SU-DHL-6 (cell line): Measurements from ENCODE around the gene AK9.

Experiments used
- EZH2phosphoT487 ChIP-seq: fragments of 200-600 bp; sonication (generic), shearing (Covaris generic); conservative IDR thresholded peaks from 2 replicates; pipeline ENCODE4 v1.6.1; 2018; ENCODE audit warnings: mild to moderate bottlenecking, antibody characterized with exemption, low read length, moderate library complexity, mixed read lengths
- TF ChIP-seq, protein P1 (sequence below): fragments of 200-600 bp; sonication (generic); IDR thresholded peaks from one replicate; pipeline ENCODE4 v1.5.1; 2017; ENCODE audit warnings: antibody characterized with exemption, mild to moderate bottlenecking, low read length, moderate library complexity; ENCODE audit not compliant: insufficient read depth, poor library complexity, severe bottlenecking

DNA sequence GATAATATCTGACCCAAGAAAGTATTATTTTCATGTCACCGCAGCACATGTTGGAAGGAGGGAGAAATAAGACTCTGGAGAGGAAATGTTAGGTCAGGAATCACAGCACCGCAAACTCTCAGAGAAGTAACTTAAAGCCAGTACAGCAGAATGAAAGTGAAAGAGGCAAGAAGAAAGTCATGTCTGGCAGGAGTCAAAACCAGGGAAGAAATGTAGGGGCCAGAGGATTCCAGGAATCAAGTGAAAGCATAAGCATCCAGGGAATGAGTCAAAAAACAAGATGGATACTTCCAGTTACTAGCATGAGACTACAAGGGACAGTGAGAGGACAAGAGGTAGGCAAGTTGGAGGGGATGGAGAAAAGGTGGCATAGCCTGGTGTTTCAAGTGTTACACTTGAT, 80.4 kb downstream of the AK9 start:
- TF ChIP-seq, protein P1, sequence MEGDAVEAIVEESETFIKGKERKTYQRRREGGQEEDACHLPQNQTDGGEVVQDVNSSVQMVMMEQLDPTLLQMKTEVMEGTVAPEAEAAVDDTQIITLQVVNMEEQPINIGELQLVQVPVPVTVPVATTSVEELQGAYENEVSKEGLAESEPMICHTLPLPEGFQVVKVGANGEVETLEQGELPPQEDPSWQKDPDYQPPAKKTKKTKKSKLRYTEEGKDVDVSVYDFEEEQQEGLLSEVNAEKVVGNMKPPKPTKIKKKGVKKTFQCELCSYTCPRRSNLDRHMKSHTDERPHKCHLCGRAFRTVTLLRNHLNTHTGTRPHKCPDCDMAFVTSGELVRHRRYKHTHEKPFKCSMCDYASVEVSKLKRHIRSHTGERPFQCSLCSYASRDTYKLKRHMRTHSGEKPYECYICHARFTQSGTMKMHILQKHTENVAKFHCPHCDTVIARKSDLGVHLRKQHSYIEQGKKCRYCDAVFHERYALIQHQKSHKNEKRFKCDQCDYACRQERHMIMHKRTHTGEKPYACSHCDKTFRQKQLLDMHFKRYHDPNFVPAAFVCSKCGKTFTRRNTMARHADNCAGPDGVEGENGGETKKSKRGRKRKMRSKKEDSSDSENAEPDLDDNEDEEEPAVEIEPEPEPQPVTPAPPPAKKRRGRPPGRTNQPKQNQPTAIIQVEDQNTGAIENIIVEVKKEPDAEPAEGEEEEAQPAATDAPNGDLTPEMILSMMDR, result no peak
- TF ChIP-seq EZH2phosphoT487, result no peak
